ENCODE measurements around the gene DPCD. TPM values are rescaled to one million over a fixed set of nuclear protein-coding genes. Genes with fewer than 3 reads are reported as not detected.
A peak's percentile ranks its signal among the peaks of the same experiment; 100 is the strongest.

Gene DPCD
- total RNA-seq, 1 donor from 2014 or later = 21.5 TPM

DNA sequence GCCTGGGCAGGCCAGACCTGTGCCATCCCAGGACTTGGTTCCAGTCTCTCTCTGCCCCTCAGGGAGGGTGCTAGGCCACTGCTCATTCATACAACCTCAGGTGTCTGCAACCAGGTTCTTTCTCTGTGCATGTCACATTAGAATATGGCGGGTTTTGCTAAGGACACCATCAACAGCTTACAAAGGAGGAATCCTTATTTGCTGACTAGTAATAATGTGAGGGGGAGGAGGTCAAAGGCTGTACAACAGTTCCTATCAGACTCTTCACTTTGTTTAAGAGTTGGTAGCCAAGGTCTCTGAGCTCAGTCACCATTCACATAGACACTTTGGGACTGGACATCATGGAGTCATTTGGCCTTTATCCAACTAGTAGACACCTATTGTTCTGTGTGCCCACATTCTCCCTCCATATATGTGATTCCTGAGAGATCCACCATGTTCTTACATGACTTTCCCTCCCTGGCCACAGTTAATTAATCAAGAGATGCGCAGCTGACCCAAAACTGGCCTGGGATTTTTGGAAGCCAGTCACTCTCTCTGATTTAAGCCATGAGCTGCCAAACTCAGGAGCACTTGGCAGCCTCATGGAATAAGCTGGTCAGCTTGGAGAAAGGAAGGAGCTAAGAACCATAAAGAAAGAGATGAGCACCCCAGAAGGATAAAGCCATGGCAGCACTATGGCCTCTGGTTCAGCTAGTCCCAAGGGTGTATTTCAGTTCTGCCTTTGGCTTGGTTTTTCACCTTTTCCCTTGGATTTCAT, 51.2 kb downstream of the DPCD start:
- intact Hi-C loops (cut with DNase I) = no loop called here
- no peak for DNase-seq (ENCODE audit: missing footprints)
- ATAC-seq = no peak

DNA sequence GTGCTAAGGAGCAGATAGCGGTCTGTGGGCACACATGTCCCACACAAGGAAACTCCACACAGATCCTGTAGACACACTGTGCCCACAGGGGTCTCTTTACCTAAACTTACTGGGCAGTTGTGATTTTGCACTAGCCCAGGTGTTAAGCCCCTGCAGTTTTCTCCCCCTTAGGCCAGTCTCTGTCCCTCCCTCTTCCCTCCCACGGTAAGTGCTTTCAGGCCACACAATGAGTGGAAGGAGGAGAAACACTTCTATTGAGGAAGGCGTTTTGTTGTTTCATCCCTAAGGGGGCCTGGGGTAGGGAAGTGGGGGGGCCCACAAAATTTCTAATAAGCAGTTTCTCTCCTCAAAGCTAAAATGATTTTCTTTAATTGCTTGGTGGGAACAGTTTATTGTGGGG, 55.4 kb downstream of the DPCD start:
- no peak for DNase-seq (ENCODE audit: missing footprints)

GRCh38 chr10:101644002-101644401, 55.9 kb downstream of the DPCD start:
- ATAC-seq (no peak), DNase-seq (ENCODE audit: missing footprints) (no peak)
- intact Hi-C loops (cut with DNase I) = no loop called here

More for the DNA sequence above, 55.4 kb downstream of the DPCD start:
- ATAC-seq = no peak
- intact Hi-C loops (cut with DNase I) = no loop called here

GRCh38 chr10:101645659-101646058, 57.5 kb downstream of the DPCD start:
- intact Hi-C loops (cut with DNase I) = no loop called here

GRCh38 chr10:101646364-101646763, 58.2 kb downstream of the DPCD start:
- no peak for DNase-seq (ENCODE audit: missing footprints)
- peak; percentile 54 for ATAC-seq
- intact Hi-C loops (cut with DNase I) = no loop called here

More at GRCh38 chr10:101645659-101646058, 57.5 kb downstream of the DPCD start:
- no peak for DNase-seq (ENCODE audit: missing footprints)
- no peak for ATAC-seq

- DNase-seq (ENCODE audit: missing footprints) = no peak
- intact Hi-C loops (cut with DNase I) = no loop called here
- ATAC-seq = no peak
Observed at GRCh38 chr10:101647255-101647654, 59.1 kb downstream of the DPCD start.

DNA sequence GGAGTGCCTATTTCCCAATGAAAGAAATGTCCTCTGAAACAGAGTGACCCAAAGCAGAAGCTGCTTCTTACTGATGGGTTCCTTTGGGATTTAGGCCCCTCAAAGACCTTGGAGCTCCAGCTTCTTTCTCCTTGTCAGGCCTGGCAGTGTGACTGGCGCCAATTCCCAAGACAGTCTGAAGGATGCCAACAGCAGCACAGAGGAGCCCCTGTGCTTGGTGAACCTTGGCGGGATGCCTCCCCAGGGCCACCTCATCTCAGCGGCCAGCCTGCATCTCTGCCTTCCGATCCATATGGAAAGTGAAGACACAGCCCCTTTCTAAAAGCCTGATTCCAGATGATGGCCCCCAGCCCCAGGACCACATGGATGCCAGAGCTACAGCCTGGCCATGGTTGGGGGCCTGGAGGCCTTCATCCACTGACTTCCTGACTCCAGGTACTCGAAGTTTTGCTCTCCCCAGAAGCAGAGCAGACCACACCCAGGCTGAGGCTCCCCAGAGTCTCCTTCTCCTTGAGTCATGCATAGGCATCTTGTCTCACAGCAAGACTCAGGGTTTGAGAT, 61.5 kb downstream of the DPCD start:
- DNase-seq (ENCODE audit: missing footprints) = no peak
- no peak for ATAC-seq
- intact Hi-C loops (cut with DNase I) = no loop called here

DNA sequence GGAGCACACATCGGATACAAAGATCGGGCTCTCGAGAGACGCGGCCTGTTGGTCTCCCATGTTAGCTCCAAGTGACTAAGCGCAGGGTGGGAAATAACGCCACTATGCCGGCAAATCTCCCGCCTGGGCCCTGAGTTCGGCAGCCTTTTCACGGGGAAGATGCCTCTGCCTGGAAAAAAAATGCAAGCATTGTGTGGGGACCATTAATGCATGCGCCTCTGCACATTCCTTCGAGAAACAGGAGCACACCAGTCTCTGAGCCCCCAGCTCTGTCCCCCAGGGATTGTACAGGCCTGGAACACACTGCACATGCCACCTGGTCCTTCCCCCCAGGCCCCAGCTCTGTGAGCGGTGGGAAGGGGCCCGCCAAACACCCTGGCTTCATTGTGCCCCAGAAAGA, 62.7 kb downstream of the DPCD start:
- DNase-seq (ENCODE audit: missing footprints) (no peak), ATAC-seq (no peak)
- intact Hi-C loops (cut with DNase I) = no loop called here

DNA sequence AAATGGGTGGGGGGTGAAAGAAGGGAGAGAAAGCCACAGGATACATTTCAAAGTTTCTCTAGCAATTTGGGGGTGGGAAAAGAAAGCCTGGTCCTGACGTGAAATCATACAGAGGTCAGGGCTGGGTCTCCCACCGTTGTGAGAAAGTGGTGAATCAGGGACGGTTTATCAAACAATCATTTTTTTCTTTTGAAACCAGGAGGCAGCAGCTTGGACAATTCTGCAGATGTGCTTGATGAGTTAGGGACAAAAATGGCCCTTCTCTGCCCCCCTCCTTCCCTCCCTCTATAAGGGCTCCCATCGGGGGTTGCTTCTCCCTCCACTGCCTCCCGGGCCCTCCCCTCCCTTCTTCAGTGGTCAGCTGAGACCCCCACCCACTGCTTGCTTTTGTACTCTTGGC, 63.2 kb downstream of the DPCD start:
- intact Hi-C loops (cut with DNase I) = no loop called here
- DNase-seq (ENCODE audit: missing footprints) (no peak), ATAC-seq (no peak)

GRCh38 chr10:101653536-101653935, 65.4 kb downstream of the DPCD start:
- ATAC-seq (no peak), DNase-seq (ENCODE audit: missing footprints) (no peak)
- intact Hi-C loops (cut with DNase I) = no loop called here

- intact Hi-C loops (cut with DNase I) = no loop called here
- ATAC-seq = peak; percentile 58
- DNase-seq (ENCODE audit: missing footprints) = no peak
Observed at GRCh38 chr10:101655570-101655969, 67.4 kb downstream of the DPCD start.

- ATAC-seq (peak; percentile 68), DNase-seq (ENCODE audit: missing footprints) (no peak)
- intact Hi-C loops (cut with DNase I) = no loop called here
Observed at GRCh38 chr10:101656890-101657289, 68.8 kb downstream of the DPCD start.

- no peak for DNase-seq (ENCODE audit: missing footprints)
- ATAC-seq = no peak
- intact Hi-C loops (cut with DNase I) = no loop called here
Observed at GRCh38 chr10:101658975-101659374, 70.9 kb downstream of the DPCD start.

Small RNA genes lying within 50 kb of the gene (microRNA-seq; reads per million reads assigned to microRNA genes)
- gene MIR3158-1 = not detected
- not detected for gene MIR3158-2

Other genes starting within 250 kb of the DPCD start
- gene BTRC, start 234.2 kb upstream of the DPCD start, total RNA-seq = 30.9 TPM
- 17.4 TPM for gene POLL, start 64 bp upstream of the DPCD start, total RNA-seq
- 93.2 TPM for gene FBXW4, start 106.8 kb downstream of the DPCD start, total RNA-seq
- not detected for gene FGF8, start 187.8 kb downstream of the DPCD start, total RNA-seq
- 7.9 TPM for gene NPM3, start 195.1 kb downstream of the DPCD start, total RNA-seq
- gene OGA, start 230.1 kb downstream of the DPCD start, total RNA-seq = 79.2 TPM